Panc1 (cell line): Measurements from ENCODE around the gene DCP1A.

ENCODE experiments used
- CTCF ChIP-seq: fragments of 450-650 bp; IDR thresholded peaks from 2 replicates; pipeline ENCODE4 v1.5.1; 2017; ENCODE audit warnings: mild to moderate bottlenecking
- POLR2AphosphoS5 ChIP-seq: IDR thresholded peaks from 2 replicates; pipeline ENCODE4 v1.6.1; 2012; ENCODE audit warnings: mild to moderate bottlenecking, low read depth, low read length, moderate library complexity
- REST ChIP-seq, 2 experiments: IDR thresholded peaks; 2 replicates each; pipeline ENCODE4 v1.6.1; 2011 to 2012; ENCODE audit warnings: low read depth in 2 of 2, control low read depth in 1 of 2, low read length in 1 of 2, mild to moderate bottlenecking in 1 of 2, moderate library complexity in 1 of 2; ENCODE audit not compliant: insufficient read depth in 1 of 2
- SIN3A ChIP-seq: IDR thresholded peaks from 2 replicates; pipeline ENCODE4 v1.6.1; 2012; ENCODE audit warnings: low read depth, mild to moderate bottlenecking, low read length, moderate library complexity, borderline replicate concordance; ENCODE audit not compliant: insufficient read depth

- no peak for TF ChIP-seq CTCF
- TF ChIP-seq REST (IDR thresholded peaks at IDR 0.05; ENCODE audit: insufficient read depth in 1 of 2, low read depth in 2 of 2, low read length in 1 of 2): no peak
- TF ChIP-seq POLR2AphosphoS5: no peak
- TF ChIP-seq SIN3A: no peak
Measured at GRCh38 chr3:53278667-53279066, 68.7 kb downstream of the DCP1A start.
